HG03571 (cell line): Measurements from ENCODE around the gene SLAMF7.

ENCODE experiments used
- ATAC-seq: cut with Tn5 transposase; IDR thresholded peaks from one replicate; pipeline ENCODE4 v1.9.1; 2021; ENCODE audit not compliant: unreplicated experiment

The SLAMF7 gene

DNA sequence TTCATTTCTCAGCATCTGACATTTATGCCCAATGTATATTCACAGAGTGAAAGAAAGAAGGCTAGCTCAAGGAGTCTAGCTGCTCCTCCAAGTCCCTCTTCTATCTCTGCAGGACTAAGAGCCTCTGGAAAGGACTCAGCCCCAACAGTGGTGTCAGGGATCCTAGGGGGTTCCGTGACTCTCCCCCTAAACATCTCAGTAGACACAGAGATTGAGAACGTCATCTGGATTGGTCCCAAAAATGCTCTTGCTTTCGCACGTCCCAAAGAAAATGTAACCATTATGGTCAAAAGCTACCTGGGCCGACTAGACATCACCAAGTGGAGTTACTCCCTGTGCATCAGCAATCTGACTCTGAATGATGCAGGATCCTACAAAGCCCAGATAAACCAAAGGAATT lies 60.6 kb downstream of the SLAMF7 start:
- no peak for ATAC-seq

DNA sequence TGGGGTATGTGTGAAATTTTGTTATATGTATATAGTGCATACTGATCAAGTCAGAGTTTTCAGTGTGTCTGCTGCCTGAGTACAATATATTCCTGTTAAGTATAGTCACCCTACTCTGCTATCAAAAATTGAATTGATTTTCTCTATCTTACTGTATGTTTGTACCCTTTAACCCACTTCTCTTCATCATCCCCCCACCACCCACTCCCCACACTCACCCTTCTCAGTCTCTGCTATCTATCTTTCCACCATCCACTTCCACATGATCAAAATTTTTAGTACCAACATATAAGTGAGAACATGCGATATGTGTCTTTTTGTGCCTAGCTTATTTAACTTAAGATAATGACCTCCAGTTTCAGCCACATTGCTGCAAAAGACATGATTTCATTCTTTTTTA lies 61.1 kb downstream of the SLAMF7 start:
- ATAC-seq: no peak

DNA sequence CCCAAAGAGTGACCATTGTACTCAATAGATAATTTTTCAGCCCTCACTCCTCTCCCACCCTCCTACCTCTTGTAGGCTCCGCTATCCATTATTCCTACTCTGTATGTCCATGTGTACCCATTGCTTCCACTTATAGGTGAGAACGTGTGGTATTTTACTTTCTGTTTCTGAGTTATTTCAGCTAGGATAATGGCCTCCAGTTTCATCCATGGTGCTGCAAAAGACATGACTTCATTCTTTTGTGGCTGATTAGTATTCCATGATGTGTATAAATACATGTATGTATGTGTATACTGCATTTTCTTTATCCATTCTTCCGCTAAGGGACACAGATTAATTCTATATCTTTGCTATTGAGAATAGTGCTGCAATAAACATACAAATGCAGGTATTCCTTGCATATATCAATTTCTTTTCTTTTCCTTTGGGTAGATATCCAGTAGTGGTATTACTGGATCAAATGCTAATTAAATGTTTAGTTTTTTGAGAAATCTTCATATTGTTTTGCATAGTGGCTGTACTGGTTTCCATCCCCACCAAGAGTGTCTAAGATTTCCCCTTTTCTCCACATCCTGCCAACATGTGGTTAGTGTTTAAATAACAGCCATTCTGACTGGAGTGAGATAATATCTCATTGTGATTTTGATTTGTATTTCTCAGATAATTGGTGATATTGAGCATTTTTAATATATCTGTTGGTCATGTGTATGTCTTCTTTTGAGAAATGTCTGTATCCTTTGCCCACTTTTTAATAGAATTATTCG lies 61.8 kb downstream of the SLAMF7 start:
- ATAC-seq: no peak

DNA sequence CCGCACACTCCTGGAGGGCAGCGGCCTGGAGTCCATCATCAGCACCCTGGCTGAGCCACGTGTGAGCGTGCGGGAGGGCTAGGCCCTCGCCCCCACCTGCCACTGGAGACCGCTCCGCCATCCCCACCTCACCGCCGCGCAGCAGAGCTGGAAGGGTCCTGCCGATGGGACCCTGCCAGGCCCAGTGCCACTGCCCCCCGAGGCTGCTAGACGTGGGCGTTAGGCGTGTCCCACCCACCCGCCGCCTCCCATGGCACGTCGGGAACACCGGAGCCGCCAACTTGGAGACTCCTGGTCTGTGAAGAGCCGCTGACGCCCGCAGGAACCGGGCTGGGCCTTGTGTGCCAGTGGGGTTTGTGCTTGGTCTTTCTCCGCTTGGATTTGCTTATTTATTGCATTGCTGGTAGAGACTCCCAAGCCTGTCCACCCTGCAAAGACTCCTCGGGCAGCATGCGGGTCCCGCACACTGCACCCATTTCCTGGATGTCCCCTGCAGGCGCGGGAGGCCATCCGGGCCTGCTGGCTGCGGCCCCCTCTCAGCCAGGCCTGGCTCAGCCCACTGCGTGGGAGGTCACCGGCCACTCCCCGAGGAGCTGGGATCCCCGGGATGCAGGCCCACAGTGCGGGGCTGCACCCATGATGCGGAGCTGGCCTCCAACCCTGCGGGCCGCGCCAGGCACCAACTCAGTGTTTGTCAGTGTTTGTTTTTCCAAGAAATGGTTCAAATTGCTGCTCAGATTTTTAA lies 63.0 kb downstream of the SLAMF7 start:
- no peak for ATAC-seq
